Cardiac septum (tissue), 1 donor: ENCODE data around the gene KDM1A. TPM values are rescaled to one million over a fixed set of nuclear protein-coding genes. Genes with fewer than 3 reads are reported as not detected.

Experiments used
- DNase-seq: peaks from one replicate; pipeline ENCODE4 v3.0.0-alpha.2; 2020; ENCODE audit warnings: low spot score
- intact Hi-C: fragments of 100-400 bp; cut with DNase I; formaldehyde crosslinking; loops from one replicate; pipeline ENCODE4 v1.14.0; 2022
- total RNA-seq: library from RNA; stranded (reverse); fragmentation: NEBNext Ultra II Directional; extraction: Animal tissue kit (Norgen Biotek cat#: 25700); gene quantifications from one replicate; pipeline ENCODE4 v1.2.1, GENCODE V29; 2021
- donor health status: DM: no; HTN: no; CAD: no.

KDM1A gene
- total RNA-seq, 1 donor from 2014 or later = 25.8 TPM

GRCh38 chr1:23100074-23100748 lies 80.9 kb downstream of the KDM1A start:
- intact Hi-C loops = no loop called here
- no peak for DNase-seq

GRCh38 chr1:23101101-23101827 lies 82.0 kb downstream of the KDM1A start:
- no peak for DNase-seq
- intact Hi-C loops = no loop called here

- intact Hi-C loops = no loop called here
- no peak for DNase-seq
Observed at GRCh38 chr1:23101887-23102286, 82.6 kb downstream of the KDM1A start.

GRCh38 chr1:23102289-23102688 lies 83.0 kb downstream of the KDM1A start:
- DNase-seq = no peak
- intact Hi-C loops = no loop called here

- intact Hi-C loops = no loop called here
- DNase-seq = no peak
Observed at GRCh38 chr1:23103001-23103889, 84.0 kb downstream of the KDM1A start.

- intact Hi-C loops = no loop called here
- DNase-seq = no peak
Observed at GRCh38 chr1:23108918-23109533, 89.8 kb downstream of the KDM1A start.

GRCh38 chr1:23110391-23110790 lies 91.1 kb downstream of the KDM1A start:
- intact Hi-C loops = no loop called here

GRCh38 chr1:23111600-23112535 lies 92.6 kb downstream of the KDM1A start:
- no peak for DNase-seq
- intact Hi-C loops = no loop called here

More at GRCh38 chr1:23110391-23110790, 91.1 kb downstream of the KDM1A start:
- DNase-seq = no peak

- intact Hi-C loops = no loop called here
- no peak for DNase-seq
Observed at GRCh38 chr1:23114424-23115079, 95.3 kb downstream of the KDM1A start.

- DNase-seq = no peak
- intact Hi-C loops = no loop called here
Observed at GRCh38 chr1:23116216-23116836, 97.1 kb downstream of the KDM1A start.

GRCh38 chr1:23116921-23117699 lies 97.8 kb downstream of the KDM1A start:
- intact Hi-C loops = no loop called here

GRCh38 chr1:23118407-23118806 lies 99.1 kb downstream of the KDM1A start:
- no peak for DNase-seq
- intact Hi-C loops = no loop called here

More at GRCh38 chr1:23116921-23117699, 97.8 kb downstream of the KDM1A start:
- DNase-seq = no peak

- intact Hi-C loops = no loop called here
- no peak for DNase-seq
Observed at GRCh38 chr1:23118957-23119792, 99.9 kb downstream of the KDM1A start.

- no peak for DNase-seq
- intact Hi-C loops = loop anchor here (5.0 kb wide), 1 partner anchor 47 kb away; the partner anchor contains the start of gene LUZP1
Observed at GRCh38 chr1:23120383-23120782, 101.1 kb downstream of the KDM1A start.

GRCh38 chr1:23122023-23122748 lies 102.9 kb downstream of the KDM1A start:
- DNase-seq = no peak
- intact Hi-C loops = loop anchor here (5.0 kb wide), 1 partner anchor 45 kb away; the partner anchor contains the start of gene LUZP1
